Gastrocnemius medialis (tissue), 4 donors: ENCODE data around the gene TAC4. TPM values are rescaled to one million over a fixed set of nuclear protein-coding genes. Genes with fewer than 3 reads are reported as not detected.

Source experiments
- ATAC-seq, 2 donors: fragments of 150-250 bp; one replicate each; pipeline ENCODE4 v1.9.1; 2016
- DNase-seq, 2 donors: peaks; one replicate each; pipeline ENCODE4 v3.0.0-alpha.2; 2019
- H3K27ac ChIP-seq, 4 donors: fragments of 200-600 bp; sonication (generic); 1 replicate in 1 of 4; 2 replicates in 3 of 4; pipeline ENCODE4 v1.5.1; 2016 to 2018; ENCODE audit warnings: mild to moderate bottlenecking in 2 of 4, moderate library complexity in 1 of 4
- H3K27me3 ChIP-seq, 3 donors: fragments of 200-600 bp; sonication (generic) in 2 of 3; 1 replicate in 1 of 3; 2 replicates in 2 of 3; pipeline versions ENCODE4 v1.5.1 to v1.6.0; 2016 to 2019; ENCODE audit warnings: mild to moderate bottlenecking in 1 of 3, moderate library complexity in 1 of 3
- H3K36me3 ChIP-seq, 2 donors: fragments of 200-600 bp; sonication (generic) in 1 of 2; one replicate each; pipeline ENCODE4 v1.5.1; 2017 to 2018
- H3K4me1 ChIP-seq, 2 donors: fragments of 200-600 bp; sonication (generic) in 1 of 2; one replicate each; pipeline ENCODE4 v1.5.1; 2016 to 2017; ENCODE audit warnings: mild to moderate bottlenecking in 2 of 2
- H3K4me3 ChIP-seq, 4 donors: fragments of 200-600 bp; sonication (generic) in 3 of 4; 1 replicate in 1 of 4; 2 replicates in 3 of 4; pipeline ENCODE4 v1.5.1; 2016 to 2019; ENCODE audit warnings: mild to moderate bottlenecking in 2 of 4
- H3K9me3 ChIP-seq, 3 donors: fragments of 200-600 bp; sonication (generic) in 2 of 3; 1 replicate in 1 of 3; 2 replicates in 2 of 3; pipeline ENCODE4 v1.5.1; 2016 to 2019
- POLR2A ChIP-seq, 2 donors: fragments of 450-650 bp; IDR thresholded peaks; one replicate each; pipeline ENCODE4 v1.6.1; 2017; ENCODE audit warnings: antibody characterized with exemption in 2 of 2, mild to moderate bottlenecking in 2 of 2, moderate library complexity in 2 of 2
- in situ Hi-C, 4 donors: fragments of 200-750 bp; cut with MboI; loops; one replicate each; pipeline versions ENCODE4 v1.15.0 to v1.8.0; 2017; ENCODE audit warnings: low sequenced_read_pairs in 4 of 4
- intact Hi-C: fragments of 100-400 bp; cut with DNase I; formaldehyde crosslinking; loops from one replicate; pipeline ENCODE4 v1.15.1; 2023; ENCODE audit warnings: low total_unique reads
- total RNA-seq, 4 donors: library from RNA; depleted of rRNA; stranded (reverse); fragments of >200 nt; gene quantifications; one replicate each; pipeline versions ENCODE4 v1.1.0 to v1.2.3, GENCODE V29; 2016
- TF ChIP-seq, protein P1 (sequence below), 5 experiments: fragments of 450-650 bp in 3 of 5; fragments of 200-600 bp in 2 of 5; sonication (generic) in 2 of 5; IDR thresholded peaks in 4 of 5; conservative IDR thresholded peaks in 1 of 5; 1 replicate in 4 of 5; 2 replicates in 1 of 5; pipeline ENCODE4 v1.5.1; 2016 to 2019; ENCODE audit warnings: antibody characterized with exemption in 5 of 5, mild to moderate bottlenecking in 3 of 5, moderate library complexity in 3 of 5

TAC4 gene
- total RNA-seq, 4 donors from 2014 or later, result not detected

DNA sequence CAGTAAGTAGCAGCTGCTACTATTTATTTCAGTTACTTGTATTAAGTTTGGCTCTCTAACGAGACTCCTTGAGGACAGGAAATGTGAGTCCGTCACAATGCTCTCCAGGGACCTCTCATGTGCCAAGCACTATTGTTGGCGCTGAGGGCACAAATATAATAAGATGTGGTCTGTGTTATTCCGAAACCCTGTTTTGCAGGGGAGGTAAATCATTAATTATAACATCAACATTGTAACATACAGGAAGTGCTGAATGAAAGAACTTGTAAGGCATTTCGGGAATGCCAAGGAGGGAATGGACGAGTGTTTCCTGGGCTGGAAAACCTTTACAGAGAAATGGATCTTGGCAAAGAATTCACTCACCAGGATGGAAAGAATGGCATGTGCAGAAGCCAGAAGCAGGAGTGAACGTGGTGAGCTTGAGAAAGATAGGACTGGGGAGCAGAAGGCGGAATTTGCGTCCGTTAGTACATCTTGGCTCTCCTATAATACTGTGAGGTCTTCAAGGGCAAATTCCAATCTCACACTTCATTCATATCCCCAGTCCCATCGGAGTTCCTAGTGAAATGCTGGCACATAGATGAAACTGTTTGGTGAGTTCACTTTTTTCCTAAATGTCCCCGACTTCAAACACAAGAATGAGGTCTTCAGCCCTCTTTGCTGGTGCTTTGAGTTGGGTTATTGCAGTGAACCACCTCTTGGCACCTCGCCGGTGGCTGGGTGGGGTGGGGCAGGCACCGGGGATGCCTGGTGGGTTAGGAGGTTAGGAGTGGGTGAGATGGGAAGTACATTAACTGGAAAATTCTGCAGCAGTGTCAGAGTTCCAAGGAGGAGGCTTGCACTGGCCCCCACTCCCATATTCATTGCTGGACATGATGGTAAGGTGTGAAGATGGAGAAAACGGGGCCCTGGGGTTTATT is 11.5 kb downstream of the TAC4 start:
- Histone ChIP-seq H3K27ac (peak overlapping the region in 3 of 4 donors; percentile 33 to 75 (median 63)), H3K27me3 (no peaks in the 10 kb centered on the region), H3K36me3 (no peaks in the 10 kb centered on the region), H3K9me3 (no peaks in the 10 kb centered on the region), H3K4me1 (peaks cover 18 to 37% of the 10 kb centered on the region in 2 donors), H3K4me3 (no peak overlapping the region)
- in situ Hi-C loops (no loop called here), intact Hi-C loops (no loop called here)
- peak; percentile 57 to 75 for ATAC-seq
- TF ChIP-seq, protein P1, sequence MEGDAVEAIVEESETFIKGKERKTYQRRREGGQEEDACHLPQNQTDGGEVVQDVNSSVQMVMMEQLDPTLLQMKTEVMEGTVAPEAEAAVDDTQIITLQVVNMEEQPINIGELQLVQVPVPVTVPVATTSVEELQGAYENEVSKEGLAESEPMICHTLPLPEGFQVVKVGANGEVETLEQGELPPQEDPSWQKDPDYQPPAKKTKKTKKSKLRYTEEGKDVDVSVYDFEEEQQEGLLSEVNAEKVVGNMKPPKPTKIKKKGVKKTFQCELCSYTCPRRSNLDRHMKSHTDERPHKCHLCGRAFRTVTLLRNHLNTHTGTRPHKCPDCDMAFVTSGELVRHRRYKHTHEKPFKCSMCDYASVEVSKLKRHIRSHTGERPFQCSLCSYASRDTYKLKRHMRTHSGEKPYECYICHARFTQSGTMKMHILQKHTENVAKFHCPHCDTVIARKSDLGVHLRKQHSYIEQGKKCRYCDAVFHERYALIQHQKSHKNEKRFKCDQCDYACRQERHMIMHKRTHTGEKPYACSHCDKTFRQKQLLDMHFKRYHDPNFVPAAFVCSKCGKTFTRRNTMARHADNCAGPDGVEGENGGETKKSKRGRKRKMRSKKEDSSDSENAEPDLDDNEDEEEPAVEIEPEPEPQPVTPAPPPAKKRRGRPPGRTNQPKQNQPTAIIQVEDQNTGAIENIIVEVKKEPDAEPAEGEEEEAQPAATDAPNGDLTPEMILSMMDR (IDR thresholded peaks at IDR 0.05 in 4 of 5, conservative IDR thresholded peaks at IDR 0.05 in 1 of 5), result no peak
- no peak for TF ChIP-seq POLR2A (IDR thresholded peaks at IDR 0.05)
- no peak for DNase-seq

DNA sequence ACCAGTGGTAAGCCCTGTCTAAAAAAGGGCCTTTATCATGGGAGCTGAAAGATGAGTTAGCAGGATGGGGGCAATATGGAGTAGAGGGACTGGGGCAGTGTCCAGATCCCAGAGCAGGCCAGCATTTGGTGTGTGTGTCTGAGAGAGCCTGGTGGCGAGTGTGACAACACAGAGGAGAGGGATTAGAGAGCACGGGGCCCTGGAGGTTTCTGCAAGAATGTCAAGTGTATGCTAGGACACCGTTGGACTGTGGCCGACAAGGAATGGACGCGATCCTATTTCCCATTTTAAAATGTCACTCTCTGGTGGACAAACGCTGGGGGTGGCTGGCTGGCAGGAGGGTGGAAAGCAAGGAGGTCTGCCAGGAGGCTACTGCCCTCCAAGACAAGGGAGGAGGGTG is 12.4 kb downstream of the TAC4 start:
- H3K36me3 ChIP-seq, result no peaks in the 10 kb centered on the region

DNA sequence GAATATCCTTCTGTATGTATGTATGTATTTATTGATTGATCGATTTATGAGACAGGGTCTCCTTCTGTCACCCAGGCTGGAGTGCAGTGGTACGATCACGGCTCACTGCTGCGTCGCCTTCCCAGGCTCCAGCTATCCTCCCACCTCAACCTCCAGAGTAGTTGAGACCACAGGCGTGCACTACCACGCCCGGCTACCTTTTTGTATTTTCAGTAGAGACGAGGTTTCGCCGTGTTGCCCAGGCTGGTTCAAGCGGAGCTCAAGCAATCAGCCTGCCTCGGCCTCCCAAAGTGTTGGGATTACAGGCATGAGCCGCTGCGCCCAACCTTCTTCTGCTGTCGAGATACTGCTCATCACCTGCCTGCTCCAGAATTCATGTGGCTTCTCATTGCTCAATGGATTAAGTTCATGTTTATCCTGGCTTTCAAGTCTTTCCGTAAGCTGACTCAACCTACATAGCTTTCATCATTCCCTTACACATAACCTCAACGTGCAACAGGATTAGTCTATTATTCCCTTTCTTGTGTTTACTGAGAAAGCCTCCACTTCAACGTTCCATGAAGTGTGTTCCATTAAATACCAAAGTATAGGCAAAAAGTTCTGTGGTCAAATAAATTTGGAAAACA is 13.6 kb downstream of the TAC4 start:
- in situ Hi-C loops (no loop called here), intact Hi-C loops (no loop called here)
- Histone ChIP-seq H3K4me1 (peaks cover 23 to 43% of the 10 kb centered on the region in 2 donors), H3K4me3 (no peak overlapping the region), H3K9me3 (no peaks in the 10 kb centered on the region), H3K27me3 (no peaks in the 10 kb centered on the region), H3K27ac (peak overlapping the region in 2 of 4 donors; percentile 38 to 63), H3K36me3 (no peaks in the 10 kb centered on the region)
- no peak for TF ChIP-seq POLR2A (IDR thresholded peaks at IDR 0.05)
- TF ChIP-seq, protein P1 (IDR thresholded peaks at IDR 0.05 in 4 of 5, conservative IDR thresholded peaks at IDR 0.05 in 1 of 5), result no peak
- ATAC-seq (no peak), DNase-seq (no peak)

More for the DNA sequence above, 12.4 kb downstream of the TAC4 start:
- ATAC-seq (peak; percentile 10 to 66), DNase-seq (peak in 1 of 2 donors; percentile 55)
- Histone ChIP-seq H3K27me3 (no peaks in the 10 kb centered on the region), H3K4me3 (no peak overlapping the region), H3K27ac (peak overlapping the region; percentile 2 to 75 (median 48)), H3K4me1 (peaks cover 18 to 38% of the 10 kb centered on the region in 2 donors), H3K9me3 (no peaks in the 10 kb centered on the region)
- in situ Hi-C loops (no loop called here), intact Hi-C loops (no loop called here)
- no peak for TF ChIP-seq POLR2A (IDR thresholded peaks at IDR 0.05)
- TF ChIP-seq, protein P1 (IDR thresholded peaks at IDR 0.05 in 4 of 5, conservative IDR thresholded peaks at IDR 0.05 in 1 of 5), result no peak

DNA sequence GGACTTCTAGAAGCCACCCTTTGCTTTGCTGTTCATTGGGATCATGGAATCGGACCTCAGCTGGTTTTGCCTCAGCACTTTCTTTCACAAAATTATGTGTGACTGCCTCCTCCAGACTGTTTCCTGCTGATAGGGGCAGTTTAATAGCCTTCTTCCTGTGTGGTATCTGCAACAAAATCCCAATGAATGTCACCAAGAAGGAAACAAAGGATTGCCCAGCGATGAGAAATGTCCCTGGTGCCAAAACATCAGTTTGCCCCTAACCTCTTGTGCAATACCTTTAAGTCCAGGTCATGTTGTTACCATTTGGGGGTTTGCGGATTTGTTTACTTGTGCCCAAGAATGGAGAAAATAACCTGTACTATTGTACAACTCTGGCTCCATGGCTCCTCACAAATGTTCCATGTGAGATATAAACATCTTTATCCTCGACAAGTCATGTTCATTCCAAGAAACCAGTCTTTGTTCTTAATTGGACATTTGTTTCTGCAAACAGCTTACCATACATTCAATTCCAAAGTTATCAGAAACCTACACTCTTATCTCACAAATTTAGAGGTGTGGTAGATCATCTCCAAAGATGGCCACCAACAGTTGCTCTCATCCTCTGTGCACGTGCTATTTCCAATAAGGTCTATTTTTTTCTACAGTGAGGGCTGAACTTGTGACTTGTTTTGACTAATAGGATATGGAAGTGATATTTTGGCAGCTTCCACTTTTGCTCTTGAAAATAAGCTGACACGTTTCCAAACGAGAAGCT is 14.8 kb downstream of the TAC4 start:
- no peaks in the 10 kb centered on the region for H3K9me3 ChIP-seq
- DNase-seq (no peak), ATAC-seq (no peak)
- intact Hi-C loops (no loop called here), in situ Hi-C loops (no loop called here)
- H3K4me3 ChIP-seq, result no peak overlapping the region
- H3K27me3 ChIP-seq, result no peaks in the 10 kb centered on the region
- peak overlapping the region in 2 of 4 donors; percentile 38 to 46 for H3K27ac ChIP-seq
- peaks cover 0 to 2% of the 10 kb centered on the region in 2 donors for H3K36me3 ChIP-seq
- H3K4me1 ChIP-seq, result peaks cover 35 to 55% of the 10 kb centered on the region in 2 donors
- TF ChIP-seq POLR2A (IDR thresholded peaks at IDR 0.05), result no peak
- TF ChIP-seq, protein P1 (IDR thresholded peaks at IDR 0.05 in 4 of 5, conservative IDR thresholded peaks at IDR 0.05 in 1 of 5), result no peak
